Prostate gland (tissue), 2 donors: ENCODE results near the gene ARMC3.

ENCODE experiments used
- POLR2A ChIP-seq: fragments of 450-650 bp; IDR thresholded peaks from one replicate; pipeline ENCODE4 v1.6.1; 2016; ENCODE audit warnings: antibody characterized with exemption, mild to moderate bottlenecking
- POLR2AphosphoS5 ChIP-seq: sonication (generic); formaldehyde crosslinking; IDR thresholded peaks from one replicate; pipeline ENCODE4 v1.6.1; 2017; ENCODE audit warnings: antibody characterized with exemption
- TF ChIP-seq, protein P1 (sequence below), 4 experiments: fragments of 200-600 bp in 2 of 4; fragments of 450-650 bp in 2 of 4; sonication (generic) in 2 of 4; IDR thresholded peaks; 1 replicate in 3 of 4; 2 replicates in 1 of 4; pipeline ENCODE4 v1.5.1; 2016 to 2019; ENCODE audit warnings: antibody characterized with exemption in 4 of 4, mild to moderate bottlenecking in 2 of 4, moderate library complexity in 2 of 4

GRCh38 chr10:22986771-22987542, 59.1 kb downstream of the ARMC3 start:
- TF ChIP-seq, protein P1, sequence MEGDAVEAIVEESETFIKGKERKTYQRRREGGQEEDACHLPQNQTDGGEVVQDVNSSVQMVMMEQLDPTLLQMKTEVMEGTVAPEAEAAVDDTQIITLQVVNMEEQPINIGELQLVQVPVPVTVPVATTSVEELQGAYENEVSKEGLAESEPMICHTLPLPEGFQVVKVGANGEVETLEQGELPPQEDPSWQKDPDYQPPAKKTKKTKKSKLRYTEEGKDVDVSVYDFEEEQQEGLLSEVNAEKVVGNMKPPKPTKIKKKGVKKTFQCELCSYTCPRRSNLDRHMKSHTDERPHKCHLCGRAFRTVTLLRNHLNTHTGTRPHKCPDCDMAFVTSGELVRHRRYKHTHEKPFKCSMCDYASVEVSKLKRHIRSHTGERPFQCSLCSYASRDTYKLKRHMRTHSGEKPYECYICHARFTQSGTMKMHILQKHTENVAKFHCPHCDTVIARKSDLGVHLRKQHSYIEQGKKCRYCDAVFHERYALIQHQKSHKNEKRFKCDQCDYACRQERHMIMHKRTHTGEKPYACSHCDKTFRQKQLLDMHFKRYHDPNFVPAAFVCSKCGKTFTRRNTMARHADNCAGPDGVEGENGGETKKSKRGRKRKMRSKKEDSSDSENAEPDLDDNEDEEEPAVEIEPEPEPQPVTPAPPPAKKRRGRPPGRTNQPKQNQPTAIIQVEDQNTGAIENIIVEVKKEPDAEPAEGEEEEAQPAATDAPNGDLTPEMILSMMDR (IDR thresholded peaks at IDR 0.05) = peak in 3 of 4 experiments; percentile 22 to 50 (median 36)
- TF ChIP-seq POLR2AphosphoS5 = no peak
- no peak for TF ChIP-seq POLR2A
